Thymus (tissue), 11 donors: ENCODE measurements around the gene RASSF10. TPM values are rescaled to one million over a fixed set of nuclear protein-coding genes. Genes with fewer than 3 reads are reported as not detected.
"Not testable (repeated sequence)": the region's sequence is repeated elsewhere in the genome, so short reads cannot be mapped to it uniquely, and the experiment has no call there.

Source experiments
- DNase-seq, 9 donors: peaks; one replicate each; pipeline ENCODE4 v3.0.0-alpha.2; 2013; ENCODE audit warnings: low spot score in 9 of 9, low read depth in 6 of 9, missing footprints in 1 of 9
- H3K27ac ChIP-seq, 2 donors: one replicate each; pipeline ENCODE4 v1.5.1; 2013; ENCODE audit warnings: control low read depth in 1 of 2, low read depth in 1 of 2, low read length in 1 of 2, mild to moderate bottlenecking in 1 of 2, moderate library complexity in 1 of 2
- H3K27me3 ChIP-seq, 2 donors: one replicate each; pipeline ENCODE4 v1.5.1; 2013; ENCODE audit warnings: low read length in 1 of 2; ENCODE audit not compliant: control insufficient read depth in 2 of 2, insufficient read depth in 1 of 2
- H3K36me3 ChIP-seq, 2 donors: one replicate each; pipeline ENCODE4 v1.5.1; 2013; ENCODE audit warnings: low read length in 1 of 2, mild to moderate bottlenecking in 1 of 2, moderate library complexity in 1 of 2; ENCODE audit not compliant: control insufficient read depth in 2 of 2, insufficient read depth in 2 of 2
- H3K4me1 ChIP-seq, 2 donors: one replicate each; pipeline ENCODE4 v1.5.1; 2013; ENCODE audit warnings: low read length in 2 of 2; ENCODE audit not compliant: control insufficient read depth in 2 of 2, insufficient read depth in 2 of 2
- H3K4me3 ChIP-seq, 2 donors: one replicate each; pipeline ENCODE4 v1.5.1; 2013; ENCODE audit warnings: low read length in 2 of 2, control low read depth in 1 of 2, mild to moderate bottlenecking in 1 of 2
- H3K9me3 ChIP-seq, 2 donors: one replicate each; pipeline ENCODE4 v1.5.1; 2013; ENCODE audit warnings: low read length in 1 of 2, mild to moderate bottlenecking in 1 of 2; ENCODE audit not compliant: control insufficient read depth in 2 of 2, insufficient read depth in 1 of 2
- WGBS: extraction: QIAGEN DNeasy Blood & Tissue Kit; methylation state at CpG from one replicate; pipeline ENCODE4 v1.1.7; 2013; 5-methylcytosine and 5-hydroxymethylcytosine counted together
- polyA plus RNA-seq: library from polyadenylated mRNA; stranded (reverse); fragments of 200-250 nt; gene quantifications from one replicate; pipeline ENCODE4 v1.2.3, GENCODE V29; 2013
- total RNA-seq: library from RNA; stranded (reverse); fragments of 120-200 nt; gene quantifications from one replicate; pipeline ENCODE4 v1.2.4, GENCODE V29; 2013
- donor health status: healthy.

RASSF10 gene
- total and polyA plus RNA-seq, 2 donors, result 0.73 to 2.8 TPM

GRCh38 chr11:13042873-13043342 is 33.8 kb downstream of the RASSF10 start:
- 93% methylated on average over 5 of the region's 5 CpGs for WGBS
- Histone ChIP-seq H3K4me3 (no peak overlapping the region), H3K27ac (no peak overlapping the region), H3K9me3 (no peaks in the 10 kb centered on the region), H3K27me3 (no peaks in the 10 kb centered on the region), H3K4me1 (no peaks in the 10 kb centered on the region), H3K36me3 (no peaks in the 10 kb centered on the region)
- DNase-seq, result no peak

- Histone ChIP-seq H3K27ac (no peak overlapping the region), H3K36me3 (no peaks in the 10 kb centered on the region), H3K4me3 (no peak overlapping the region), H3K9me3 (no peaks in the 10 kb centered on the region), H3K27me3 (no peaks in the 10 kb centered on the region), H3K4me1 (no peaks in the 10 kb centered on the region)
- DNase-seq, result no peak
- 93% methylated on average over 4 of the region's 4 CpGs for WGBS
Observed at GRCh38 chr11:13043912-13044628, 35.0 kb downstream of the RASSF10 start.

GRCh38 chr11:13045089-13045488 is 36.0 kb downstream of the RASSF10 start:
- H3K9me3 ChIP-seq, H3K36me3 ChIP-seq, H3K27me3 ChIP-seq, H3K4me1 ChIP-seq, DNase-seq, H3K27ac ChIP-seq, H3K4me3 ChIP-seq: not testable (repeated sequence)
- 93% methylated on average over 8 of the region's 8 CpGs for WGBS

- DNase-seq, result no peak
- 85% methylated on average over 5 of the region's 5 CpGs for WGBS
- Histone ChIP-seq H3K4me1 (no peaks in the 10 kb centered on the region), H3K4me3 (no peak overlapping the region), H3K36me3 (no peaks in the 10 kb centered on the region), H3K9me3 (no peaks in the 10 kb centered on the region), H3K27me3 (no peaks in the 10 kb centered on the region), H3K27ac (no peak overlapping the region)
Observed at GRCh38 chr11:13045734-13046133, 36.6 kb downstream of the RASSF10 start.

- H3K4me1 ChIP-seq, result no peaks in the 10 kb centered on the region
- no peak for DNase-seq
- H3K36me3 ChIP-seq, result no peaks in the 10 kb centered on the region
- no peak overlapping the region for H3K4me3 ChIP-seq
- no peaks in the 10 kb centered on the region for H3K27me3 ChIP-seq
- 80% methylated on average over 10 of the region's 10 CpGs for WGBS
- H3K27ac ChIP-seq, result no peak overlapping the region
- no peaks in the 10 kb centered on the region for H3K9me3 ChIP-seq
Observed at GRCh38 chr11:13046637-13047570, 37.8 kb downstream of the RASSF10 start.

GRCh38 chr11:13047884-13048283 is 38.8 kb downstream of the RASSF10 start:
- Histone ChIP-seq H3K36me3 (no peaks in the 10 kb centered on the region), H3K4me1 (no peaks in the 10 kb centered on the region), H3K9me3 (no peaks in the 10 kb centered on the region), H3K4me3 (no peak overlapping the region), H3K27me3 (no peaks in the 10 kb centered on the region), H3K27ac (no peak overlapping the region)
- no peak for DNase-seq
- WGBS, result 84% methylated on average over 4 of the region's 4 CpGs

- H3K36me3 ChIP-seq, result no peaks in the 10 kb centered on the region
- no peak overlapping the region for H3K27ac ChIP-seq
- no peaks in the 10 kb centered on the region for H3K9me3 ChIP-seq
- DNase-seq, result no peak
- no peaks in the 10 kb centered on the region for H3K4me1 ChIP-seq
- 95% methylated on average over 2 of the region's 2 CpGs for WGBS
- no peak overlapping the region for H3K4me3 ChIP-seq
- no peaks in the 10 kb centered on the region for H3K27me3 ChIP-seq
Observed at GRCh38 chr11:13051257-13051656, 42.1 kb downstream of the RASSF10 start.

GRCh38 chr11:13052130-13052571 is 43.0 kb downstream of the RASSF10 start:
- Histone ChIP-seq H3K4me1 (no peaks in the 10 kb centered on the region), H3K4me3 (no peak overlapping the region), H3K9me3 (no peaks in the 10 kb centered on the region), H3K27me3 (no peaks in the 10 kb centered on the region), H3K27ac (no peak overlapping the region), H3K36me3 (no peaks in the 10 kb centered on the region)
- WGBS, result 90% methylated on average over 5 of the region's 5 CpGs
- DNase-seq, result no peak

GRCh38 chr11:13053255-13053917 is 44.3 kb downstream of the RASSF10 start:
- 91% methylated on average over 6 of the region's 6 CpGs for WGBS
- no peak for DNase-seq
- H3K4me1 ChIP-seq, result no peaks in the 10 kb centered on the region
- H3K27ac ChIP-seq, result no peak overlapping the region
- H3K9me3 ChIP-seq, result no peaks in the 10 kb centered on the region
- no peaks in the 10 kb centered on the region for H3K27me3 ChIP-seq
- H3K4me3 ChIP-seq, result no peak overlapping the region
- H3K36me3 ChIP-seq, result no peaks in the 10 kb centered on the region
